Stimulated activated CD4-positive, alpha-beta T cell treated with anti-CD3 and anti-CD28 coated beads, Interleukin-2, amount 100 ng/mL, for 48 hours (primary cell): Measurements from ENCODE around the gene PPM1M.
"Not testable (repeated sequence)": the region's sequence is repeated elsewhere in the genome, so short reads cannot be mapped to it uniquely, and the experiment has no call there.

Source experiments
- DNase-seq, 2 donors: peaks; one replicate each; pipeline ENCODE4 v3.0.0-alpha.2; 2020

Gene PPM1M

DNA sequence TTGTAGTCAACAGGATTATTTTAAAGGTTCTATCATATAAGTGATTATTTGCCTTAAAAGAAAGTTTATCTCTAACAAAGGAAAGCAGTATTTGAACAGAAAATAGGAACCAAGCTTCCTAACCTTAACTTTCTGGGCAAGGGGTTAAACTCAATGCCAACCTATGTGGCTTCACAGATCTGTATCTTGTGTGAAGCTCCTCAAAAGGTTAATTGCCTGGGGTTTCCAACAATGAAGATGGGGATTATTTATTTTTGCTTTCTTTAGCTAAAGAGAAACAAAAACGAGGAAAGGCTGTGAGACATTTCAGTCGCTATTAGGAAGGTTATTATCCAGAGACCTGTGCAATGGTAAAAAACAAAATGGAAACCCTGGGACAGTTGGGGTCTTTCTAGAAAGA, 34.0 kb downstream of the PPM1M start:
- DNase-seq: no peak

GRCh38 chr3:52280050-52280461, 34.5 kb downstream of the PPM1M start:
- no peak for DNase-seq

DNA sequence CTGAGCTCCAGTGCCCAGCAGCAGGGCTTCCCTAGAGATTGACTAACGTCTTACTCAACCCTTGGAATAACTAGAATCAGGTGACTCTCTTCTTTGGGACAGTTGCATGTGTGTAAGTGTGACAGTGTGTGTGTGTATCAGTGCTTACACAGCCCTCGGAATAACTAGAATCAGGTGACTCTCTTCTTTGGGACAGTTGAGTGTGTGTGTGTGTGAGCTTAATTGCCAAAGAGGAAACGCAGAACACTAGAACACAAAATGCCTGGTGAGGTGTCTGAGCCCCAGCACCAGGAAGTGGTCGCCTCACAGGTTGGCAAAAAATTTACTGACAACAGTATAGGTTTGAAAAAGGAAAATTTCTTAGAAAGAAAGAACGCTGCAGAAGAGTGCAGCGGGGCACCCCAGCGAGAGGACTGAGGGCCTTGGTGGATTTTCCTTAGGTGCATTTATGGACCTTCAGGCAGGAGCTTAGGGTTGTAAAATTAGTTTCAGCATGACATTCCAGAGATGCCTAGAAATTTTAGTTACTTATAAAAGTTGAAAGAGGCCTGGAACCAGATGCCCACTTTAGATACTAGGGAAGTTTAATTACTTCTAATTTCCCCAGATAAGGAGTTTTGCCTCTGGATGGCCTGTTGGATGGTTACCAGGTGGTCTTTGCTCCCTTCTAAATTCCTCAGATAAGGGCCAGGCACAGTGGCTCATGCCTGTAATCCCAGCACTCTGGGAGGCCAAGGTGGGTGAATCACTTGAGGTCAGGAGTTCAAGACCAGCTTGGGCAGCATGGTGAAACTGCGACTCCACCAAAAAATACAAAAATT, 36.6 kb downstream of the PPM1M start:
- DNase-seq: no peak

- no peak for DNase-seq
These were observed 37.7 kb downstream of the PPM1M start for GRCh38 chr3:52283306-52283705.

- not testable (repeated sequence) for DNase-seq
These were observed 38.5 kb downstream of the PPM1M start for GRCh38 chr3:52284051-52284450.

DNA sequence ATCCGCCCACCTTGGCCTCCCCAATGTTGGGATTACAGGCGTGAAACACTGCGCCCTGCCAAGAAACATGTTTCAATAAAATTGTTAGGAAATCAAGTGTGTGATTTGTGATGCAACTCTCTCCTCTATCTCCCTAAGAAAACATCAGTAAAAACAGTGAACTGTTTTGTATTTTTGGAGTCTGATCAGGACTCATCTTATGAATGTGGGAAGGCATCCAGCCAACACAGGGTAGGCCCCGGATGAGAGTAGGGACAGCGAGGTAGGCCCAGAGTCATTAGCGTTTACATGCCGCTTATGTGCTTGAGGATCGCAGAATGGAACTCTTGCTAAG, 41.2 kb downstream of the PPM1M start:
- DNase-seq: no peak

GRCh38 chr3:52288674-52289073, 43.1 kb downstream of the PPM1M start:
- DNase-seq: no peak

GRCh38 chr3:52289338-52289746, 43.8 kb downstream of the PPM1M start:
- DNase-seq: no peak

- DNase-seq: no peak
These were observed 44.4 kb downstream of the PPM1M start for GRCh38 chr3:52289747-52290595.

DNA sequence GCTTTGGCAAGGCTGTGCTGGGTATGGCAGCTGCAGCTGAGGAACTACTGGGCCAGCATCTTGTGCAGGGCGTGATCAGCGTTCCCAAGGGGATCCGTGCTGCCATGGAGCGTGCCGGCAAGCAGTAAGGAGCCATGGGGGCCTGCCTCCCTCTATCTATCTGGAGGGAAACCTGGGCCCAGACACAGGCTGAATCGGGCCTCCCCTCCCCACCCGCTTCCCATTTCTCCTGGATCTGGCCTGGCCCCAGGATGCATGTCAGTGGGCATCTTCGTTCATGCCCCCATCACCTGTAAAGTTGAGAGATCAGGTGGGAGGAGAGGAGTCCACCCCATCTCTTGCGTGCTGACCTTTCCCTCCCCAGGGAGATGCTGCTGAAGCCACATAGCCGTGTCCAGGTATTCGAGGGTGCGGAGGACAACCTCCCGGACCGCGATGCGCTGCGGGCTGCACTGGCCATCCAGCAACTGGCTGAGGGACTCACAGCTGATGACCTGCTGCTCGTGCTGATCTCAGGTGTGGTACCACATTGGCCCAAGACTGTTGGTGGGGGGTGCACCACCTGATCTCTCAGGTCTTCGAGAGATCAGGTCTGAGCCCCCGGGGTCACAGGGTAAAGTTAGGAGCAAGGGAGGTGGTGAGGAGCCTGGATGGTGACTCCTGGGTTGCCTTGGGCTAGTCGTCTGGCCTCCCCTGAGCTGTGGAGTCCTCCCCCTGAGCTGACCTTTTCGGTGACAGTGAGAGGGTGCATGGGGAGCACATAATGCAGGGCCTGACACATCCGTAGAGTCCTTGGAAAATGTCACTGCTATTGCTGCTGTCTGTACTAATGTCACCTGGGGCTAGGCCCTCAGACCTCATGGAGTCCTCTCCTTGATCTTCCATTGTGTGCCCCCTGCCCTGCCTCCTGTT, 45.3 kb downstream of the PPM1M start:
- no peak for DNase-seq

DNA sequence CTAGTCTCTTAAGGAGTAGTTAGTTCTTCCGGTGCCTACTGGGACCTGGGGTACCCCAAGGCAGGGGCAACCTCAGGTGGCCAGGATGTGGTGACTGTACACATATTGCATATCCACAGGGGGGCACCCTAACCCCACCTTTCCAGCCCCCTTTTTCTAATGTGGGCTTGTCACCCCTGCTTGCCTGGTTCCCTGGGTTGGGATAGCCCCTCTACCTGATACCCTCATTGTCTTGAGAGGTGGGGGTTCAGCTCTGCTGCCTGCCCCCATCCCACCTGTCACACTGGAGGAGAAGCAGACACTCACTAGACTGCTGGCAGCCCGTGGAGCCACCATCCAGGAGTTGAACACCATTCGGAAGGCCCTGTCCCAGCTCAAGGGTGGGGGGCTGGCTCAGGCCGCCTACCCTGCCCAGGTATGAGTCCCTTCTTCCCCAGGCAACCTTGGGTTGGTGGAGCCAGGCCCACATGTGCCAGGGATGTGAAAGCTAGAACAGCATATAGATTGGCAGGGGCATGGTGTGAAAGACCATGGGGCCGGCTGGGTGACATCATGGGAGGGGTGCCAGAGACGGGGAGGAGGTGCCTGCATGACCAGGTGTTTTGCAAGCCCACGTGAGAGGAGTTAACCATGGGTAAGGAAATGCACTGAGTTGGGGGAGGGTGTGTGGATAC, 46.1 kb downstream of the PPM1M start:
- no peak for DNase-seq

- DNase-seq: no peak
These were observed 46.9 kb downstream of the PPM1M start for GRCh38 chr3:52292247-52293065.

DNA sequence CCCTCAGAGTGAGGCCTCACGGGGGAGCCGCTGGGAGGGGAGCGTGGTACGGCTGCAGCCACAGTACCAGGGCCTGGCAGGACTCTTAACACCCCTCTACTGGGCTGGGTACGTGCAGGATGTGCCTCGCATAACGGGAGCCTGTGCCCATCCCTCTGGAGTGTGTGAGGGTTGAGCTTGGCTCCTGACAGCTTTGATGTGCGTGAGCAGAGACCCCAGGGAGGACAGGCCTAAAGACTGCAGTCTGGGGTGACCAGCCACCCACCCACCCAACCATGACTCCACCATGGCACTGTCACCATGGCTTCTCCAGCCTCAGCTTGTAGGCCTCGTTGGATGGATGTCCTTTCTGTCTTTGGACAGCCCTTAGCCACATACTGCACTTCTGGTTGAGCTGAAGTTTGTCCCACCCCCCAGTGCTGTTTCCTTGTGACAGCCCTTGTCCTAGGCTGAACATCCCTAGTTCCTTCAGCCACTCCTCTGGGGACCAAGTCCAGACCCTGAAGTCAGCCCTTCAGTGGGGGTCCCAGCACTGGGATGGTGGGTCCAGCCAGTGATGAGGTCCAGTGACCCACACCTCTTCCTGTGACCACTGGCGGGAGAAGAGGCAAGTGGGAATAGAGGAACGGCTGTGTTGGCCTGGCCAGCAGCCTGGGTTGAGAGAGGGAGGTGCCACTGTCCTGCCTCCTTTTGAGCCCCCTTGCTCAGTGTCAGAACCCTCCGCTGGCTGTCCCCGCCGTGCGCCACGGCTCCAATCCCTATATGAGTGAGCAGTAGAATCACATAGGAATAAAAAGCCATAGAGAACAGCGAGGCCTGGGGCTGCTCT, 48.1 kb downstream of the PPM1M start:
- no peak for DNase-seq

GRCh38 chr3:52294320-52295150, 49.0 kb downstream of the PPM1M start:
- no peak for DNase-seq

DNA sequence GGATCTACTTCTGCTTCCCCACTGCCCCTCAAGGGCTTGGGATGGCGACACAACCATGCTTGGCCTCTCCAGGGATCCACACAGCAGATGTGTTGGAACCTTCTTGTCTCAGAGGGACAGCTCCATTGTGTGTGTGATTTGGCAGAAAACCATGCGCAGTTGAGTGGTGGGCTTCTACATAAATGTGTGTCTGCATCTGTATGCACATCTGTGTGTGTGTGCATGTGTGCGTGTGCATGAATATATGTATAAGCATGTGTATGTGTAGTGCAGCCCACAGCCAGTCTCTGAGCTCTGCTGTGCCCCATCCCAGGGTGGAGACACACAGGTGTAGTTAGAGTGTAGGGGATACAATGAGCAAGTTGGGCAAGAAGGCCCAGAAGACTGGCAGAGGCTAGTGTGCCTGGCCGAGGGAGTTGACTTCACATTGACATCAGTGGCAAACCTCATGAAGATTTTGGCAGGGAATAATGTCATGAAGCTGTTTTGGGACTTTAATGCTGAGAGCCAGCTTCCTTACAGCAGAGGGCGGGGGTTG, 50.2 kb downstream of the PPM1M start:
- DNase-seq: no peak

DNA sequence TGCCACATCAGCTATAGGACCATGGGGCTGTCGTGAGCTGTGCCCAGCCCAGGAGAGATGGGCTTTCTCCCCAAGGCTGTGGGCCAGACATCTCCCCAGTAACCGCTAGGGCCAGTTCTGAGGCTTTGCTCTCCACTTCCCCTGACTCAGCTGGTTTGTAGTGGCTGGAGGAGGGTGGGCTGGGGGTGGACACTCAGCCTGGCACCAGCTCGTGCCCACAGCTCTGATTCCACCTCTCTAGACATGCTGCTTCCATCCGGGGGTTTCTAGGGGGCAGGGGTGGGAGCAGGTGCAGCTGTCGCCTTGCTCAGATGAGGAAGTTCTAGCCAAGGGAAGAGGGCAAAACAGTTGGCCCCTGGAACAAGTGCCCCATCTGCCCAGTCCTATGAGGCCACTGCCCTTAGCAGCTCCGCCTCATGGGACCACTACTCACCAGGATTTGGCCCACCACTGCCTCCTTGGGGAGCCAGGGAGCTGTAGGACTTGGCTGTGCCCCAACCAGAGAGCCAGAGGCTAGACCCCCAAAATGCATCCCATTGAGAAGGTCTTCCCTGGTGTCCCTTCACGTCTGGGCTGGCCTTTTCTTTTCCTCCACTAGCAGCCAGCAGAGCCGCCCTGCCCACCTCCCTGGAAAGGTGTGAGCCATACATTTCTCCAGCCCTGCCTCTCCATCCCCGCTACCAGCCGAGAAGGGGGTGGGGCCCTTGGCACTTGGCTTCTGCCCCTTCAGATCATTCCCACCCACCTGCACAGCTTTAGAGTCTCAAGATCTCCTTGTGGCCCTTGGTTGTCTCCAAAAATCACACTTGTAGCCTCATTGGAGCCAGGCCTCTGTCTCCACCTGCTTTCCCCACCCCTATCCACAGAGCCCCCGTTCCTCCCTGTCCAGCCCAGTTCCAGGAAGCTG, 51.9 kb downstream of the PPM1M start:
- no peak for DNase-seq

- DNase-seq: no peak
These were observed 52.9 kb downstream of the PPM1M start for GRCh38 chr3:52298149-52299098.
